Right lobe of liver (tissue), 6 donors: ENCODE results near the gene CBL. TPM values are rescaled to one million over a fixed set of nuclear protein-coding genes. Genes with fewer than 3 reads are reported as not detected.

Experiments
- ATAC-seq, 4 donors: fragments of 200-7000 bp; cut with Tn5 transposase; one replicate each; pipeline ENCODE4 v1.9.1; 2020; ENCODE audit warnings: mild to moderate bottlenecking in 4 of 4, moderate library complexity in 4 of 4
- DNase-seq, 3 donors: peaks; one replicate each; pipeline ENCODE4 v3.0.0-alpha.2; 2020
- H3K27ac ChIP-seq, 3 donors: fragments of 200-600 bp; one replicate each; pipeline ENCODE4 v1.8.0; 2022
- H3K27me3 ChIP-seq, 2 donors: fragments of 200-600 bp; one replicate each; pipeline ENCODE4 v1.8.0; 2022
- H3K36me3 ChIP-seq, 4 donors: fragments of 200-600 bp; sonication (generic) in 1 of 4; one replicate each; pipeline versions ENCODE4 v1.5.1 to v1.8.0; 2017 to 2022; ENCODE audit warnings: control low read depth in 1 of 4
- H3K4me1 ChIP-seq, 4 donors: fragments of 200-600 bp; sonication (generic) in 1 of 4; one replicate each; pipeline versions ENCODE4 v1.5.1 to v1.8.0; 2017 to 2022; ENCODE audit warnings: control low read depth in 1 of 4
- H3K4me3 ChIP-seq, 3 donors: fragments of 200-600 bp; one replicate each; pipeline ENCODE4 v1.8.0; 2022
- H3K9me3 ChIP-seq, 4 donors: fragments of 200-600 bp; sonication (generic) in 1 of 4; one replicate each; pipeline versions ENCODE4 v1.5.1 to v1.8.0; 2017 to 2022; ENCODE audit warnings: control low read depth in 1 of 4
- CTCF ChIP-seq, 4 donors: fragments of 200-600 bp in 3 of 4; fragments of 450-650 bp in 1 of 4; IDR thresholded peaks; one replicate each; pipeline versions ENCODE4 v1.5.1 to v1.8.0; 2016 to 2022; ENCODE audit warnings: antibody characterized with exemption in 4 of 4, mild to moderate bottlenecking in 2 of 4
- POLR2A ChIP-seq: fragments of 450-650 bp; IDR thresholded peaks from one replicate; pipeline ENCODE4 v1.6.1; 2017; ENCODE audit warnings: antibody characterized with exemption, mild to moderate bottlenecking
- WGBS: methylation state at CpG from one replicate; pipeline ENCODE4 v1.1.6; 2018; ENCODE audit warnings: low coverage, low lambda C conversion rate; ENCODE audit not compliant: insufficient coverage; ENCODE audit errors: missing lambda C conversion rate; 5-methylcytosine and 5-hydroxymethylcytosine counted together
- intact Hi-C, 2 donors: fragments of 100-400 bp; cut with DNase I; formaldehyde crosslinking; loops; one replicate each; pipeline versions ENCODE4 v1.11.2 to v1.14.1; 2022
- total RNA-seq, 6 experiments: library from RNA; depleted of rRNA in 2 of 6; stranded (reverse); fragments of >200 nt in 2 of 6; fragmentation: NEBNext Ultra II Directional in 3 of 6; extraction: Animal tissue kit (Norgen Biotek cat#: 25700) in 3 of 6; gene quantifications; one replicate each; pipeline versions ENCODE4 v1.1.0 to v1.2.4, GENCODE V29; 2016 to 2023
- donor health status: DM: no; HTN: yes; CAD: no.
- donor health status: DM: no; HTN: no; CAD: no.
- donor health status: DM: no; HTN: no; CAD: no.
- donor health status: DM: no; HTN: yes; CAD: no.
- donor health status: DM: no; HTN: yes; CAD: no.

CBL gene
- total RNA-seq, 6 experiments from 2014 or later = 3.1 to 7.1 (median 4.6) TPM

- Histone ChIP-seq H3K9me3 (no peaks in the 10 kb centered on the region), H3K36me3 (peaks cover 0 to 30% (median 5%) of the 10 kb centered on the region in 4 donors), H3K4me3 (no peak overlapping the region), H3K27me3 (no peaks in the 10 kb centered on the region), H3K4me1 (peaks cover 0 to 6% (median 0%) of the 10 kb centered on the region in 4 donors), H3K27ac (no peak overlapping the region)
- no peak for ATAC-seq
- WGBS = 92% methylated on average over 1 of the region's 1 CpG
- TF ChIP-seq CTCF (IDR thresholded peaks at IDR 0.05) (no peak), POLR2A (no peak)
- no peak for DNase-seq
- intact Hi-C loops = no loop called here
Observed at GRCh38 chr11:119277660-119278059, 71.5 kb downstream of the CBL start.

GRCh38 chr11:119282495-119282894 lies 76.4 kb downstream of the CBL start:
- H3K36me3 ChIP-seq = peaks cover 0 to 26% (median 8%) of the 10 kb centered on the region in 4 donors
- DNase-seq = no peak
- no peaks in the 10 kb centered on the region for H3K9me3 ChIP-seq
- TF ChIP-seq CTCF (IDR thresholded peaks at IDR 0.05) = no peak
- TF ChIP-seq POLR2A = no peak
- H3K4me1 ChIP-seq = no peaks in the 10 kb centered on the region
- H3K4me3 ChIP-seq = no peak overlapping the region
- H3K27me3 ChIP-seq = no peaks in the 10 kb centered on the region
- no peak overlapping the region for H3K27ac ChIP-seq
- 69% methylated on average over 7 of the region's 7 CpGs for WGBS
- no peak for ATAC-seq
- intact Hi-C loops = no loop called here

- H3K4me3 ChIP-seq = no peak overlapping the region
- WGBS = 56% methylated on average over 9 of the region's 9 CpGs
- DNase-seq (no peak), ATAC-seq (peak; percentile 80 to 91 (median 87))
- intact Hi-C loops = no loop called here
- no peaks in the 10 kb centered on the region for H3K27me3 ChIP-seq
- no peaks in the 10 kb centered on the region for H3K9me3 ChIP-seq
- H3K27ac ChIP-seq = no peak overlapping the region
- H3K36me3 ChIP-seq = peaks cover 0 to 18% (median 5%) of the 10 kb centered on the region in 4 donors
- H3K4me1 ChIP-seq = no peaks in the 10 kb centered on the region
- TF ChIP-seq POLR2A = no peak
- peak; percentile 37 to 72 (median 51) for TF ChIP-seq CTCF (IDR thresholded peaks at IDR 0.05)
Observed at GRCh38 chr11:119284344-119285157, 78.4 kb downstream of the CBL start.

GRCh38 chr11:119285431-119285830 lies 79.3 kb downstream of the CBL start:
- DNase-seq (no peak), ATAC-seq (no peak)
- peaks cover 0 to 18% (median 4%) of the 10 kb centered on the region in 4 donors for H3K36me3 ChIP-seq
- no peak overlapping the region for H3K27ac ChIP-seq
- TF ChIP-seq CTCF (IDR thresholded peaks at IDR 0.05) (no peak), POLR2A (no peak)
- no peak overlapping the region for H3K4me3 ChIP-seq
- H3K27me3 ChIP-seq = no peaks in the 10 kb centered on the region
- intact Hi-C loops = no loop called here
- 96% methylated on average over 9 of the region's 9 CpGs for WGBS
- no peaks in the 10 kb centered on the region for H3K4me1 ChIP-seq
- H3K9me3 ChIP-seq = no peaks in the 10 kb centered on the region
